Large intestine (tissue), 3 donors: ENCODE results near the gene CRACDL. TPM values are rescaled to one million over a fixed set of nuclear protein-coding genes. Genes with fewer than 3 reads are reported as not detected.

ENCODE experiments used
- DNase-seq, 2 donors: peaks; one replicate each; pipeline versions ENCODE4 v3.0.0 to v3.0.0-alpha.2; 2013
- H3K27ac ChIP-seq: one replicate; pipeline ENCODE4 v1.5.1; 2013; ENCODE audit warnings: low read length
- H3K27me3 ChIP-seq: 2 replicates; pipeline ENCODE4 v1.6.1; 2013; ENCODE audit warnings: low read length; ENCODE audit not compliant: control insufficient read depth, insufficient read depth
- H3K36me3 ChIP-seq: 2 replicates; pipeline ENCODE4 v1.6.1; 2013; ENCODE audit warnings: low read length; ENCODE audit not compliant: control insufficient read depth, insufficient read depth
- H3K4me1 ChIP-seq: one replicate; pipeline ENCODE4 v1.6.1; 2013; ENCODE audit warnings: low read length; ENCODE audit not compliant: control insufficient read depth, insufficient read depth
- H3K4me3 ChIP-seq: one replicate; pipeline ENCODE4 v1.5.1; 2013; ENCODE audit warnings: low read length
- H3K9me3 ChIP-seq: one replicate; pipeline ENCODE4 v1.6.1; 2013; ENCODE audit warnings: mild to moderate bottlenecking, low read depth, low read length, moderate library complexity; ENCODE audit not compliant: control insufficient read depth
- WGBS: methylation state at CpG from one replicate; pipeline ENCODE4 v1.1.5; 2013; ENCODE audit warnings: low lambda C conversion rate; ENCODE audit not compliant: insufficient coverage; 5-methylcytosine and 5-hydroxymethylcytosine counted together
- polyA plus RNA-seq: library from polyadenylated mRNA; unstranded; fragments of 120-200 nt; gene quantifications from one replicate; pipeline ENCODE4 v1.2.1, GENCODE V29; 2013

The CRACDL gene
- polyA plus RNA-seq, 1 donor, result 3.0 TPM

GRCh38 chr2:98924910-98925309 lies 11.1 kb downstream of the CRACDL start:
- Histone ChIP-seq H3K4me1 (peaks cover 14% of the 10 kb centered on the region), H3K9me3 (no peaks in the 10 kb centered on the region), H3K27ac (peak overlapping the region; percentile 27), H3K36me3 (no peaks in the 10 kb centered on the region), H3K27me3 (no peaks in the 10 kb centered on the region), H3K4me3 (no peak overlapping the region)
- no CpG with 5 or more reads among the region's 4 CpGs for WGBS
- peak in 1 of 2 donors; percentile 30 for DNase-seq

- no peaks in the 10 kb centered on the region for H3K27me3 ChIP-seq
- H3K27ac ChIP-seq, result peak overlapping the region; percentile 27
- H3K9me3 ChIP-seq, result no peaks in the 10 kb centered on the region
- no peak overlapping the region for H3K4me3 ChIP-seq
- no peaks in the 10 kb centered on the region for H3K36me3 ChIP-seq
- H3K4me1 ChIP-seq, result peaks cover 14% of the 10 kb centered on the region
- no CpG with 5 or more reads among the region's 4 CpGs for WGBS
- DNase-seq, result peak in 1 of 2 donors; percentile 56
Observed at GRCh38 chr2:98924038-98924830, 11.8 kb downstream of the CRACDL start.

- no CpG with 5 or more reads among the region's 1 CpG for WGBS
- H3K4me1 ChIP-seq, result peaks cover 14% of the 10 kb centered on the region
- DNase-seq, result no peak
- no peaks in the 10 kb centered on the region for H3K9me3 ChIP-seq
- no peaks in the 10 kb centered on the region for H3K27me3 ChIP-seq
- H3K4me3 ChIP-seq, result no peak overlapping the region
- H3K27ac ChIP-seq, result no peak overlapping the region
- H3K36me3 ChIP-seq, result no peaks in the 10 kb centered on the region
Observed at GRCh38 chr2:98923244-98923940, 12.6 kb downstream of the CRACDL start.

- H3K36me3 ChIP-seq, result no peaks in the 10 kb centered on the region
- no peak overlapping the region for H3K4me3 ChIP-seq
- no peaks in the 10 kb centered on the region for H3K9me3 ChIP-seq
- WGBS, result no CpG with 5 or more reads among the region's 9 CpGs
- H3K4me1 ChIP-seq, result peaks cover 14% of the 10 kb centered on the region
- H3K27ac ChIP-seq, result no peak overlapping the region
- H3K27me3 ChIP-seq, result no peaks in the 10 kb centered on the region
- no peak for DNase-seq
Observed at GRCh38 chr2:98921062-98921461, 15.0 kb downstream of the CRACDL start.

- H3K27ac ChIP-seq, result no peak overlapping the region
- DNase-seq, result no peak
- WGBS, result no CpG with 5 or more reads among the region's 4 CpGs
- H3K4me3 ChIP-seq, result no peak overlapping the region
- H3K27me3 ChIP-seq, result no peaks in the 10 kb centered on the region
- H3K9me3 ChIP-seq, result no peaks in the 10 kb centered on the region
- H3K4me1 ChIP-seq, result no peaks in the 10 kb centered on the region
- H3K36me3 ChIP-seq, result no peaks in the 10 kb centered on the region
Observed at GRCh38 chr2:98917031-98917471, 19.0 kb downstream of the CRACDL start.

GRCh38 chr2:98915751-98916358 lies 20.2 kb downstream of the CRACDL start:
- Histone ChIP-seq H3K9me3 (no peaks in the 10 kb centered on the region), H3K36me3 (no peaks in the 10 kb centered on the region)
- WGBS, result no CpG with 5 or more reads among the region's 9 CpGs

GRCh38 chr2:98914713-98915580 lies 21.1 kb downstream of the CRACDL start:
- 40% methylated on average over 1 of the region's 10 CpGs for WGBS
- no peak for DNase-seq
- Histone ChIP-seq H3K9me3 (no peaks in the 10 kb centered on the region), H3K36me3 (no peaks in the 10 kb centered on the region), H3K27me3 (no peaks in the 10 kb centered on the region), H3K4me3 (no peak overlapping the region), H3K27ac (no peak overlapping the region), H3K4me1 (peaks cover 9% of the 10 kb centered on the region)

More at GRCh38 chr2:98915751-98916358, 20.2 kb downstream of the CRACDL start:
- DNase-seq, result no peak
- Histone ChIP-seq H3K27me3 (no peaks in the 10 kb centered on the region), H3K4me1 (peaks cover 9% of the 10 kb centered on the region), H3K4me3 (no peak overlapping the region), H3K27ac (no peak overlapping the region)

- no peaks in the 10 kb centered on the region for H3K9me3 ChIP-seq
- no peaks in the 10 kb centered on the region for H3K36me3 ChIP-seq
- DNase-seq, result no peak
- WGBS, result no CpG with 5 or more reads among the region's 12 CpGs
- no peaks in the 10 kb centered on the region for H3K27me3 ChIP-seq
- peaks cover 9% of the 10 kb centered on the region for H3K4me1 ChIP-seq
- H3K27ac ChIP-seq, result no peak overlapping the region
- no peak overlapping the region for H3K4me3 ChIP-seq
Observed at GRCh38 chr2:98913916-98914712, 21.9 kb downstream of the CRACDL start.

GRCh38 chr2:98912957-98913915 lies 22.8 kb downstream of the CRACDL start:
- Histone ChIP-seq H3K27ac (no peak overlapping the region), H3K27me3 (no peaks in the 10 kb centered on the region), H3K9me3 (no peaks in the 10 kb centered on the region), H3K4me1 (peaks cover 9% of the 10 kb centered on the region), H3K4me3 (no peak overlapping the region), H3K36me3 (no peaks in the 10 kb centered on the region)
- WGBS, result no CpG with 5 or more reads among the region's 11 CpGs
- DNase-seq, result no peak
